Measurements from ENCODE around the gene NPIPA7.
"Not testable (repeated sequence)": the region's sequence is repeated elsewhere in the genome, so short reads cannot be mapped to it uniquely, and the experiment has no call there.

The NPIPA7 gene

DNA sequence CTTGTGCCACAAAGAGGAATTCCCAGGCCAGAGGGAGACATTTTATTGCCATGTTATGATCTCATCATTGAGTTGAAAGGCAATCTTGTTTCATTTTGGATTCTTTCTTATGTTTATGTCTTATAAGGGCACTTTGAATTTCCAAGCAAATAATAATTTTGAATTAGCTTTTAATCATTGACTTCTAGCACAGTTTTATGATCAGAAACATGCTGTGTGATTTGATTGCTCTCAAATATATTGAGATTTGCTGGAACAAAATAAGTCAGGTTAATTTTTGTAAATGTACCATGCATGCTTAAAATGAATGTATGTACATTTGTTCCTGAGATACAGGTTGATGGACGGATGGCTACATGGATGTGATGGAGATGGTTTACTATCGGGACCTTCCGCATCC lies at the start of gene NPIPA7:
Gene NPIPA7 (plus strand): TSS at position 301 of the 400 bp plus-strand sequence. CDS start 105 bp downstream, outside the sequence.
- not testable (repeated sequence) for DNase-seq

DNA sequence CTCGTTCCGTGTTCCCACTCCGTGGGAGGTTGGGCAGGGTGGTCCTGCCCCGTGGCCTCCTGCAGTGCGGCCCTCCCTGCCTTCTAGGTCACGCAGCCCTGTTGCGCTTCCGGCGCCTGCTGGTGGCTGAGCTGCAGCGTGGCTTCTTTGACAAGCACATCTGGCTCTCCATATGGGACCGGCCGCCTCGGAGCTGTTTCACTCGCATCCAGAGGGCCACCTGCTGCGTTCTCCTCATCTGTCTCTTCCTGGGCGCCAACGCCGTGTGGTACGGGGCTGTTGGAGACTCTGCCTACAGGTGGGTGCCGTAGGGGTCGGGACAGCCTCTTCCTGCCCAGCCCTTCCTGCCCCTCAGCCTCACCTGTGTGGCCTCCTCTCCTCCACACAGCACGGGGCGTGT lies 47.5 kb upstream of the NPIPA7 start:
- DNase-seq, result not testable (repeated sequence)

DNA sequence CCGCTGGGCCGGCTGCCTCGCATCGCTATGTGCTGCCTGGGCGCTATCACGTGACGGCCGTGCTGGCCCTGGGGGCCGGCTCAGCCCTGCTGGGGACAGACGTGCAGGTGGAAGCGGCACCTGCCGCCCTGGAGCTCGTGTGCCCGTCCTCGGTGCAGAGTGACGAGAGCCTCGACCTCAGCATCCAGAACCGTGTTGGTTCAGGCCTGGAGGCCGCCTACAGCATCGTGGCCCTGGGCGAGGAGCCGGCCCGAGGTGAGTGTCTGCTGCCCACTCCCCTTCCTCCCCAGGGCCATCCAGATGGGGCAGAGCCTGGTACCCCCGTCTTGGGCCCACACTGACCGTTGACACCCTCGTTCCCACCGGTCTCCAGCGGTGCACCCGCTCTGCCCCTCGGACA lies 21.4 kb upstream of the NPIPA7 start:
- not testable (repeated sequence) for DNase-seq

DNA sequence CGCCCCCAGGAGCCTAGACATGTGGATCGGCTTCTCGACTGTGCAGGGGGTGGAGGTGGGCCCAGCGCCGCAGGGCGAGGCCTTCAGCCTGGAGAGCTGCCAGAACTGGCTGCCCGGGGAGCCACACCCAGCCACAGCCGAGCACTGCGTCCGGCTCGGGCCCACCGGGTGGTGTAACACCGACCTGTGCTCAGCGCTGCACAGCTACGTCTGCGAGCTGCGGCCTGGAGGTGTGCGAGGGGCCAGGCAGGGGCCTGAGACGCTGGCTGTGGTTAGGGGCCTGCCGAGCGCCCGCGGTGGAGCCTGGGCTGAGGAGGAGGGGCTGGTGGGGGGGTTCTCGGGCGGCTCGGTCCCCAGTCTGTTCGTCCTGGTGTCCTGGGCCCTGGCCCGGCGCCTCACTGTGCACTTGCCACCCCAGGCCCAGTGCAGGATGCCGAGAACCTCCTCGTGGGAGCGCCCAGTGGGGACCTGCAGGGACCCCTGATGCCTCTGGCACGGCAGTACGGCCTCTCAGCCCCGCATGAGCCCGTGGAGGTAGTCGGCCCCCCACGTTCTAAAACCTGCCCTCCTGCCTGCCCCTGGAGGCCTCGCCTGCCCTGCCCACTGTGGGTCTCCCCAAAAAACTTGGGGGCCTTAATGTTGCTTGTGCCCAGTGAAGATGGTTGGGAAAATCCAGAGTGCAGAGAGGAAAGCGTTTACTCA lies 20.2 kb upstream of the NPIPA7 start:
- not testable (repeated sequence) for DNase-seq

DNA sequence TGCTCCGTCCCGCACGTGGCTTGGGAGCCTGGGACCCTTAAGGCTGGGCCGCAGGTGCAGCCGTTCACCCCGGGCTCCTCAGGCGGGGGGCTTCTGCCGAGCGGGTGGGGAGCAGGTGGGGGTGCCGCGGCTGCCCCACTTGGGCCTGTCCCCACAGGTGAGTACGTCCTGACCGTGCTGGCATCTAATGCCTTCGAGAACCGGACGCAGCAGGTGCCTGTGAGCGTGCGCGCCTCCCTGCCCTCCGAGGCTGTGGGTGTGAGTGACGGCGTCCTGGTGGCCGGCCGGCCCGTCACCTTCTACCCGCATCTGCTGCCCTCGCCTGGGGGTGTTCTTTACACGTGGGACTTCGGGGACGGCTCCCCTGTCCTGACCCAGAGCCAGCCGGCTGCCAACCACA lies 15.3 kb upstream of the NPIPA7 start:
- DNase-seq, result not testable (repeated sequence)

DNA sequence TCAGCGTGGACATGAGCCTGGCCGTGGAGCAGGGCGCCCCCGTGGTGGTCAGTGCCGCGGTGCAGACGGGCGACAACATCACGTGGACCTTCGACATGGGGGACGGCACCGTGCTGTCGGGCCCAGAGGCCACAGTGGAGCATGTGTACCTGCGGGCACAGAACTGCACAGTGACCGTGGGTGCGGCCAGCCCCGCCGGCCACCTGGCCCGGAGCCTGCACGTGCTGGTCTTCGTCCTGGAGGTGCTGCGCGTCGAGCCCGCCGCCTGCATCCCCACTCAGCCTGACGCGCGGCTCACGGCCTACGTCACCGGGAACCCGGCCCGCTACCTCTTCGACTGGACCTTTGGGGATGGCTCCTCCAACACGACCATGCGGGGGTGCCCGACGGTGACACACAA lies 14.8 kb upstream of the NPIPA7 start:
- DNase-seq, result not testable (repeated sequence)

DNA sequence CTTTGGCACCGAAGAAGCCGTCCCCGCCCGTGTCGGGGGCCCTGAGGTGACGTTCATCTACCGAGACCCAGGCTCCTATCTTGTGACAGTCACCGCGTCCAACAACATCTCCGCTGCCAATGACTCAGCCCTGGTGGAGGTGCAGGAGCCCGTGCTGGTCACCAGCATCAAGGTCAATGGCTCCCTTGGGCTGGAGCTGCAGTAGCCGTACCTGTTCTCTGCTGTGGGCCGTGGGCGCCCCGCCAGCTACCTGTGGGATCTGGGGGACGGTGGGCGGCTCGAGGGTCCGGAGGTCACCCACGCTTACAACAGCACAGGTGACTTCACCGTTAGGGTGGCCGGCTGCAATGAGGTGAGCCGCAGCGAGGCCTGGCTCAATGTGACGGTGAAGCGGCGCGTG lies 14.2 kb upstream of the NPIPA7 start:
- not testable (repeated sequence) for DNase-seq

DNA sequence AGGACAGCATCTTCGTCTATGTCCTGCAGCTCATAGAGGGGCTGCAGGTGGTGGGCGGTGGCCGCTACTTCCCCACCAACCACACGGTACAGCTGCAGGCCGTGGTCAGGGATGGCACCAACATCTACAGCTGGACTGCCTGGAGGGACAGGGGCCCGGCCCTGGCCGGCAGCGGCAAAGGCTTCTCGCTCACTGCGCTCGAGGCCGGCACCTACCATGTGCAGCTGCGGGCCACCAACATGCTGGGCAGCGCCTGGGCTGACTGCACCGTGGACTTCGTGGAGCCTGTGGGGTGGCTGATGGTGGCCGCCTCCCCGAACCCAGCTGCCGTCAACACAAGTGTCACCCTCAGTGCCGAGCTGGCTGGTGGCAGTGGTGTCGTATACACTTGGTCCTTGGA lies 13.6 kb upstream of the NPIPA7 start:
- DNase-seq, result not testable (repeated sequence)

DNA sequence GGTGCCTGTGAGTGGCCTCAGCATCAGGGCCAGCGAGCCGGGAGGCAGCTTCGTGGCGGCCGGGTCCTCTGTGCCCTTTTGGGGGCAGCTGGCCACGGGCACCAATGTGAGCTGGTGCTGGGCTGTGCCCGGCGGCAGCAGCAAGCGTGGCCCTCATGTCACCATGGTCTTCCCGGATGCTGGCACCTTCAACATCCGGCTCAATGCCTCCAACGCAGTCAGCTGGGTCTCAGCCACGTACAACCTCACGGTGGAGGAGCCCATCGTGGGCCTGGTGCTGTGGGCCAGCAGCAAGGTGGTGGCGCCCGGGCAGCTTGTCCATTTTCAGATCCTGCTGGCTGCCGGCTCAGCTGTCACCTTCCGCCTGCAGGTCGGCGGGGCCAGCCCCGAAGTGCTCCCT lies 13.1 kb upstream of the NPIPA7 start:
- not testable (repeated sequence) for DNase-seq

DNA sequence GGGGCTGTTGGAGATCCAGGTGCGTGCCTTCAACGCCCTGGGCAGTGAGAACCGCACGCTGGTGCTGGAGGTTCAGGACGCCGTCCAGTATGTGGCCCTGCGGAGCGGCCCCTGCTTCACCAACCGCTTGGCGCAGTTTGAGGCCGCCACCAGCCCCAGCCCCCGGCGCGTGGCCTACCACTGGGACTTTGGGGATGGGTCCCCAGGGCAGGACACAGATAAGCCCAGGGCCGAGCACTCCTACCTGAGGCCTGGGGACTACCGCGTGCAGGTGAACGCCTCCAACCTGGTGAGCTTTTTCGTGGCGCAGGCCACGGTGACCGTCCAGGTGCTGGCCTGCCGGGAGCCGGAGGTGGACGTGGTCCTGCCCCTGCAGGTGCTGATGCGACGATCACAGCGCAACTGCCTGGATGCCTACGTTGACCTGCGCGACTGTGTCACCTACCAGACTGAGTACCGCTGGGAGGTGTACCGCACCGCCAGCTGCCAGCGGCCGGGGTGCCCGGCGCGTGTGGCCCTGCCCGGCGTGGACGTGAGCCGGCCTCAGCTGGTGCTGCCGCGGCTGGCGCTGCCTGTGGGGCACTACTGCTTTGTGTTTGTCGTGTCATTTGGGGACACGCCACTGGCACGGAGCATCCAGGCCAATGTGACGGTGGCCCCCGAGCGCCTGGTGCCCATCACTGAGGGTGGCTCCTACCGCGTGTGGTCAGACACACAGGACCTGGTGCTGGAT lies 12.2 kb upstream of the NPIPA7 start:
- DNase-seq, result not testable (repeated sequence)

DNA sequence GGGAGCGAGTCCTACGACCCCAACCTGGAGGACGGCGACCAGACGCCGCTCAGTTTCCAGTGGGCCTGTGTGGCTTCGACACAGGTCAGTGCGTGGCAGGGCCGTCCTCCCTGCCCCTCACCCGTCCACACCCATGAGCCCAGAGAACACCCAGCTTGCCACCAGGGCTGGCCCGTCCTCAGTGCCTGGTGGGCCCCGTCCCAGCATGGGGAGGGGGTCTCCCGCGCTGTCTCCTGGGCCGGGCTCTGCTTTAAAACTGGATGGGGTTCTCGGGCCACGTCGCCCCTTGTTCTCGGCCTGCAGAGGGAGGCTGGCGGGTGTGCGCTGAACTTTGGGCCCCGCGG lies 11.7 kb upstream of the NPIPA7 start:
- DNase-seq, result not testable (repeated sequence)

DNA sequence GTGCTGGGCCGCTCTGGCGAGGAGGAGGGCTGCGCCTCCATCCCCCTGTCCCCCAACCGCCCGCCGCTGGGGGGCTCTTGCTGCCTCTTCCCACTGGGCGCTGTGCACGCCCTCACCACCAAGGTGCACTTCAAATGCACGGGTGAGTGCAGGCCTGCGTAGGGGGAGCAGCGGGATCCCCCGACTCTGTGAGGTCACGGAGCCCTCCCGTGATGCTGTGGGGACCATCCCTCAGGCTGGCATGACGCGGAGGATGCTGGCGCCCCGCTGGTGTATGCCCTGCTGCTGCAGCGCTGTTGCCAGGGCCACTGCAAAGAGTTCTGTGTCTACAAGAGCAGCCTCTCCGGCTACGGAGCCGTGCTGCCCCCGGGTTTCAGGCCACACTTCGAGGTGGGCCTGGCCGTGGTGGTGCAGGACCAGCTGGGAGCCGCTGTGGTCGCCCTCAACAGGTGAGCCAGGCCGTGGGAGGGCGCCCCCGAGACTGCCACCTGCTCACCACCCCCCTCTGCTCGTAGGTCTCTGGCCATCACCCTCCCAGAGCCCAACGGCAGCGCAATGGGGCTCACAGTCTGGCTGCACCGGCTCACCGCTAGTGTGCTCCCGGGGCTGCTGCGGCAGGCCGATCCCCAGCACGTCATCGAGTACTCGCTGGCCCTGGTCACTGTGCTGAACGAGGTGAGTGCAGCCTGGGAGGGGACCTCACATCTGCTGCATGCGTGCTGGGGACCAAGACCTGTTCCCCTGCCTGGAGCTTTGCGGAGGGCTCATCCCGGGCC lies 9.7 kb upstream of the NPIPA7 start:
- DNase-seq, result not testable (repeated sequence)

DNA sequence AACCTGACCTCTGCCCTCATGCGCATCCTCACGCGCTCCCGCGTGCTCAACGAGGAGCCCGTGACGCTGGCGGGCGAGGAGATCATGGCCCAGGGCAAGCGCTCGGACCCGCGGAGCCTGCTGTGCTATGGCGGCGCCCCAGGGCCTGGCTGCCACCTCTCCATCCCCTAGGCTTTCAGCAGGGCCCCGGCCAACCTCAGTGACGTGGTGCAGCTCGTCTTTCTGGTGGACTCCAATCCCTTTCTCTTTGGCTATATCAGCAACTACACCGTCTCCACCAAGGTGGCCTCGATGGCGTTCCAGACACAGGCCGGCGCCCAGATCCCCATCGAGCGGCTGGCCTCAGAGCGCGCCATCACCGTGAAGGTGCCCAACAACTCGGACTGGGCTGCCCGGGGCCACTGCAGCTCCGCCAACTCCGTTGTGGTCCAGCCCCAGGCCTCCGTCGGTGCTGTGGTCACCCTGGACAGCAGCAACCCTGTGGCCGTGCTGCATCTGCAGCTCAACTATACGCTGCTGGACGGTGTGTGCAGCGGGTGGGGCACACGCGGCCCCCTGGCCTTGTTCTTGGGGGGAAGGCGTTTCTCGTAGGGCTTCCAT lies 7.7 kb upstream of the NPIPA7 start:
- DNase-seq, result not testable (repeated sequence)

DNA sequence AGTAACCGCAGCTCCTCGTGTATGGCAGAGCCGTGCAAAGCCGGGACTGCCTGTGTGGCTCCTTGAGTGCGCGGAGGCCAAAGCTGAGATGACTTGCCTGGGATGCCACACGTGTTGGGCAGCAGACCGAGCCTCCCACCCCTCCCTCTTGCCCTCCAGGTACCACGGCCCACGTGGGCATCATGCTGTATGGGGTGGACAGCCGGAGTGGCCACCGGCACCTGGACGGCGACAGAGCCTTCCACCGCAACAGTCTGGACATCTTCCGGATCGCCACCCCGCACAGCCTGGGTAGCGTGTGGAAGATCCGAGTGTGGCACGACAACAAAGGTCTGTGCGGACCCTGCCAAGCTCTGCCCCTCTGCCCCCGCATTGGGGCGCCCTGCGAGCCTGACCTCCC lies 4.7 kb upstream of the NPIPA7 start:
- not testable (repeated sequence) for DNase-seq

DNA sequence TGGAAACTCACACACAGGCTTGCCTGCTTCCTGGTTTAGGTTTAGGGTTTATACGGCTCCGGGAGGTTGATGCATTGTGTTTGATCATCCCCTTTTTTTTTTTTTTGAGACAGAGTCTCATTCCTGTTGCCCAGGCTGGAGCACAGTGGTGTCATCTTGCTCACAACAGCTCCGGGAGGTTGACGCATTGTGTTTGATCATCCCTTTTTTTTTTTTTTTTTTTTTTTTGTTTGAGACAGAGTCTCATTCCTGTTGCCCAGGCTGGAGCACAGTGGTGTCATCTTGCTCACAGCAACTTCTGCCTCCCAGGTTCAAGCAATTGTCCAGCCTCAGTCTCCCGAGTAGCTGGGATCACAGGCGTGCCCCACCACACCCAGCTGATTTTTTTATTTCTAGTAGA lies 20.7 kb downstream of the NPIPA7 start:
- not testable (repeated sequence) for DNase-seq

DNA sequence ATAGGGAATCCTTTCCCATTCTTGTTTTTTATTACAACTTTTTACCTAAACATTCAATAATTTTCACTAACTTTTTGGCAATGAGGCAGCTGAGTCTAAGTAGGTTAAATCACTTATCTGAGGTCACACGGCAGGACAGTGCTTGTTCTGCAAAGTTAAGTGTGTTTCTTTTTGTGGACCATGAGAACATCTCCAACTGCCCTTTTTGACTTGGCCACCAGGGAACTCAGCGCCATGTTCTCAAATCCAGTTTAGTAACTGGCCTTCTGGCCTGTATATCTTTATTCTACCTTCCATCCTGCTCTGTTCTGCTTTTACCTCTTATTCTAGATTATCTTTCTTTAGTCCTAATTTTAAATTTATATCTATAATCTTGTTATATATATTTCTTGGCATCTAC lies 23.4 kb downstream of the NPIPA7 start:
- not testable (repeated sequence) for DNase-seq

DNA sequence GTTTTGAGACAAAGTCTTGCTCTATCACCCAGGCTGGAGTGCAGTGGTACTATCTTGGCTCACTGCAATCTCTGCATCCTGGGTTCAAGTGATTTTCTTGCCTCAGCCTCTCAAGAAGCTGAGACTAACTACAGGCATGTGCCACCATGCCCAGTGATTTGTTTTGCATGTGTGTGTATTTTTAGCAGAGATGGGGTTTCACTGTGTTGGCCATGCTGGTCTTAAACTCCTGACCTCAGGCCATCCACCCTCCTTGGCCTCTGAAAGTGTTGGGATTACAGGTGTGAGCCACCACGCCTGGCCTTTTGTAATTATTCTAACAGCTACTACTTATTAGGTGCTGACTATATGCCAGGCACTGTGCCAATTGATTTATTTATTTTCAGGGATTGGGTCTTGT lies 25.3 kb downstream of the NPIPA7 start:
- DNase-seq, result not testable (repeated sequence)

DNA sequence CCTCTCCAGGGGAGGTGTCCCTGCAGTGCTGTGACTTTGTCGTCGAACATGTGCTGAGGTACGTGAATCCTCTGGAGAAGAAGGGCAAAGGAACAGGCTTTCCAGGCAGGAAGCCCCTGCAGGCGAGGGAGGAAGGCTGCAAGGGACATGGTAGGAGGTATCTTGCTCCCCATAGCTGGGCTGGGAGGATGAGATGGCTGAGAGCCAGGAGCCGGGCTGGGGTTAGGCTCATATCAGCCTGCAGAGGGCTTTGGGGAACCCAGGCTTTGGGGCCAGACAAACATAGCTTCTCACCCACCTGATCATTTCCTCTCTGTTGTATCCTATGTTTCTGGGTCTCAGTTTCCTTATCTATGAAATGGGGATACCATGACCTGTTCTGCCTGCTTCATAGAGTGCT lies 26.5 kb downstream of the NPIPA7 start:
- DNase-seq, result not testable (repeated sequence)

DNA sequence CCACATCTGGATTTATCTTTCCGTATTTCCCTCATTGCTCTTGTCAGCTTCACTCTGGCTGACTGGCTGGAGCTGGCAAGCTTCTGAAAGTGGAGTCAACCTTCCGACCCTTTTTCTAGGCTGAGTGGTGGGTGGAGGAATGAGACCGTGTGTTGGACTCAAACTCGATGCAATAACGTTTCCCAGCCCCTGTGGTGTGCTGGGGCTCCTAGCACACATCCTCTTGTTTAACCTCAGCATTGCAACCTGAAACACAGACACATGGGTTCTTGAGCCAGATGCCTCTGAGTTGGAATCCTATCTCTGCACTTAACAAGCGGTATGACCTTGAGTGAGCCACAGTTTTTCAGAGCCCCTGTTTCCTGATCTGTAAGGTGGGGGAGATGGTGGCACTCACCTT lies 29.5 kb downstream of the NPIPA7 start:
- not testable (repeated sequence) for DNase-seq

DNA sequence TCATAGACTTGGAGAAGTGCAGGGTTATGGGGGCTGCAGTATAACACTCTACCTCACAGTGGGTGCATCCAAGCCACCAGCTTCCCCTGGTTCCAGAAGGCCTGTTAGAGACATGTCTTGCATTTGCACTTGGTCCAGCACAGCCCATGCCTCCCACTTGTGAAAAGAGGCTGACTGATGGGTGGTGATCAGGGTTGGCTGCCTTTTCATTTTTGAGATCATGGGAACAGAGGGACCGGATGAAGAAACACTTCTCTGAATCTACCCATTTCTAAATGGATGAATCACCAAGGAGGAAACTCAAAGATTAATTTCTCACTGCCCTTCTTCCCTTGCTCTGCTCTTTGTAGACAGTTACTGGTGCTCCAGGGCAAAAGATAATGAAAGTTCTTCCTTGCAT lies 34.8 kb downstream of the NPIPA7 start:
- DNase-seq, result not testable (repeated sequence)

DNA sequence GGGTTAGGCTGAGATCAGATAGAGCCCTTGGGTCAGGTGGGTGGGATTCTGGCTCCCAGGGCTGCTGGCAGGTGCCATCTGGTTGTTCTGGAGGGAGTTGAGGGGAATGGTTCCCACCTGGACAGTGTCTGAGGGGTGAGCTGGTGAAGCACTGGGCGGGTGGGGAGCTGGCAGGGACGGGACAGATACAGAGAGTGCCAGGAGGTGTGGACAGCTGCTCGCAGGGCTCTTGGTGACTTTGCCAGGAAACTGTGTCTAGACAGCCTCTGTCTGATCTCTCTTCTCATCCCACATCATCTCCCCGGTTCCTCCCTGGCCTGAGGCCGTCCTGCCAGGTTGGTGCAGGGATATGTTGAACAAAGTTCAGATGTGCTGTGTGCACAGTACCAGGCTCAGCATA lies 38.1 kb downstream of the NPIPA7 start:
- not testable (repeated sequence) for DNase-seq

DNA sequence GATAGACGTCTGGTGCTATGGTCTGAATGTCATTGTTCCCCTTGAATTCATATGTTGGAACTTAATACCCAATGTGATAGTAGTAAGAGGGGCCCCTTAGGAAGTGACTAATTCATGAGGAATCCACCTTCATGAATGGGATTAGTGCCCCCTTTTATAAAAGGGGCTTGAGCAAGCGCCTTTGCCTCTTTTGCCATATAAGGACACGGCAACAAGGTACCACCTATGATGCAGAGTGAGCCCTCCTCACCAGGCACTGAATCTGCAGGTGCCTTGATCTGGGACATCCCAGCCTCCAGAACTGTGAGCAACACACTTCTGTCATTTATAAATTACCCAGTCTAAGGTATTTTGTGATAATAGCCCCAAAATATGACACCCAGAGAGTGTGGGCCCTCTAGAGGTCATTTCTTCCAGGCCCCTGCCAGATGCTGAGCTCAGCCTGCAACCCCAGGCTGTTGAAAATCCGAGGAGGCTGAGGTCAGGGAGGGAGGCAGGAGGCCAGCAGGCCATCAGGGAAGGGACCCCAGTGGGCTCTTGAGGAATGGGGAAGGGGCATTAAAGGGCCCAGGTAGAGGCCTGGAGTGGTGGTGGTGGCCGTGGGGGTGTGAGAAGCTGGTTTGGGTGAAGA lies 39.1 kb downstream of the NPIPA7 start:
- DNase-seq, result not testable (repeated sequence)

DNA sequence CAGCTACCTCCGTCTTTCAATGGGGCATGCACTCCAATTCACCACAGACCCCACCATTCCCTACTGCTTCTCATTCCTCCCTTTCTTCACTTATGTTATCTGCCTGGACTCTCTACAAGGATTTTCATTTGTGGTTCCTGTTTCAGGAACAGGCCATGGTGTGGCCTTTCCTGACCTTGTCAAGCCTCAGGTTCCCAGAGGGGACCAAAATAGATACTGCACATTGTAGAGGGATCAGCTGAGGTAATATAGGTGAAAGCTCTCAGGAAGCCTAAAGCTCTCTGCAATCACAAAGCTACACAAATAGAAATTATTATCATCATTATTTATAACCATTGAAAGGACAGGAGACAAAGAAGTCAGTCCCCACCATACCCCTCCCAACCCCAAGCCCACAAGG lies 41.6 kb downstream of the NPIPA7 start:
- not testable (repeated sequence) for DNase-seq
